CD4-positive, alpha-beta T cell treated with Interleukin-2 at 100 ng/mL for 4 hours (primary cell): ENCODE data around the gene IKZF4.
A peak's percentile ranks its signal among the peaks of the same experiment; 100 is the strongest.

Experiments used
- DNase-seq: peaks from one replicate; pipeline ENCODE4 v3.0.0-alpha.2; 2020; ENCODE audit warnings: low spot score

The IKZF4 gene

GRCh38 chr12:56082967-56083366 is 62.1 kb downstream of the IKZF4 start:
- no peak for DNase-seq

DNA sequence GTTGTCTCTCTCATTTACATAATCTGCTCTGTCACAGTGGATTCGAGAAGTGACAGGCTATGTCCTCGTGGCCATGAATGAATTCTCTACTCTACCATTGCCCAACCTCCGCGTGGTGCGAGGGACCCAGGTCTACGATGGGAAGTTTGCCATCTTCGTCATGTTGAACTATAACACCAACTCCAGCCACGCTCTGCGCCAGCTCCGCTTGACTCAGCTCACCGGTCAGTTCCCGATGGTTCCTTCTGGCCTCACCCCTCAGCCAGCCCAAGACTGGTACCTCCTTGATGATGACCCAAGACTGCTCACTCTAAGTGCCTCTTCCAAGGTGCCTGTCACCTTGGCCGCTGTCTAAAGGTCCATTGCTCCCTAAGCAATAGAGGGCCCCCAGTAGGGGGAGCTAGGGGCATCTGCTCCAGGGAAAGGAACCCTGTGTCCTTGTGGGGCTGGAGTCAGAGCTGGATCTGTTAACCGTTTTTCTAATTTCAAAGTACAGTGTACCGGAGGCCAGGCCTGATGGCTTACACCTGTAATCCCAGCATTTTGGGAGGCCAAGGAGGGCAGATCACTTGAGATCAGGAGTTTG is 64.2 kb downstream of the IKZF4 start:
- DNase-seq = peak; percentile 22

- DNase-seq = no peak
Measured at GRCh38 chr12:56086096-56086495, 65.3 kb downstream of the IKZF4 start.

GRCh38 chr12:56086608-56087007 is 65.8 kb downstream of the IKZF4 start:
- no peak for DNase-seq

DNA sequence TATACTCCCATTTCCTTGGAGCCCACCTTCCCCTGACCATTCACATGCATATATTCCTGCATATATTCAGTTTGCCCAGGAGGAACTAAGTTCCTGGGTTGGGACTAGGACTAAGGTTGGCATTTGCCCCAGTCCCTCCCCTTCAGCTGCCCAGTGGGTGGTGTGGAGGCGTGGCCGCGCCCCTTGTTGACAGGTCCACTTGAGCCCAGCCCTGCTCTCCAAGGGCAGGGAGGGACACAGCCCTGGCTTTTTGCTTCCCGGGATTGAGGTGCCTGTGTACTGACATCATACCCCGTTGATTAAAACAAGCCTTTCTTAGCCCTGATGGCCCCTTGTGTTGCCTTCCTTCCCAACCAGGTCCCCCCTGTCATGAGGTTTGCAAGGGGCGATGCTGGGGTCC is 66.4 kb downstream of the IKZF4 start:
- DNase-seq = no peak
